ENCODE results near the gene EPHB1.

DNA sequence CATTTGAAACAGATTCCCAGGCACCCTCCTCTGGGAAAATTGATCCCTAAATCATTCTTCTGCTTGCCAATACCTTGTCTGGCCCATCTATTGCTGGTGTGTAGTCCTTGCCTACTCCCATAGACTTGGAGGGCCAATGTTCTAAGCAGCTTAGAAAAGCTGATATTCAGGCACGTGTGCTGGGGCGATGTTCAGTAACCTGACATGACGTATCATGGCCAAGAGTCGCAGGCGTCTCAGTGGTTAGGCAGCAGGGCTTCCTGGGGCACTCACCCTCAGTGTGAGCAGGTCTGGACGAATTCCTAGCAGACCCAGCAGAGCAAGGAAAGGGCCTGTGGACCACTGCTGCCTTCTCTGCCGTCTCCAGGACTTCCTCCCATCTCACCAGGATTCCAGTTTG, 21.6 kb downstream of the EPHB1 start:
- TF ChIP-seq, protein P1, sequence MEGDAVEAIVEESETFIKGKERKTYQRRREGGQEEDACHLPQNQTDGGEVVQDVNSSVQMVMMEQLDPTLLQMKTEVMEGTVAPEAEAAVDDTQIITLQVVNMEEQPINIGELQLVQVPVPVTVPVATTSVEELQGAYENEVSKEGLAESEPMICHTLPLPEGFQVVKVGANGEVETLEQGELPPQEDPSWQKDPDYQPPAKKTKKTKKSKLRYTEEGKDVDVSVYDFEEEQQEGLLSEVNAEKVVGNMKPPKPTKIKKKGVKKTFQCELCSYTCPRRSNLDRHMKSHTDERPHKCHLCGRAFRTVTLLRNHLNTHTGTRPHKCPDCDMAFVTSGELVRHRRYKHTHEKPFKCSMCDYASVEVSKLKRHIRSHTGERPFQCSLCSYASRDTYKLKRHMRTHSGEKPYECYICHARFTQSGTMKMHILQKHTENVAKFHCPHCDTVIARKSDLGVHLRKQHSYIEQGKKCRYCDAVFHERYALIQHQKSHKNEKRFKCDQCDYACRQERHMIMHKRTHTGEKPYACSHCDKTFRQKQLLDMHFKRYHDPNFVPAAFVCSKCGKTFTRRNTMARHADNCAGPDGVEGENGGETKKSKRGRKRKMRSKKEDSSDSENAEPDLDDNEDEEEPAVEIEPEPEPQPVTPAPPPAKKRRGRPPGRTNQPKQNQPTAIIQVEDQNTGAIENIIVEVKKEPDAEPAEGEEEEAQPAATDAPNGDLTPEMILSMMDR (IDR thresholded peaks at IDR 0.05; ENCODE audit: insufficient read depth, low read length) = no peak
- TF ChIP-seq POLR2AphosphoS5 (IDR thresholded peaks at IDR 0.05; ENCODE audit: low read depth) = no peak
- TF ChIP-seq, protein P2, sequence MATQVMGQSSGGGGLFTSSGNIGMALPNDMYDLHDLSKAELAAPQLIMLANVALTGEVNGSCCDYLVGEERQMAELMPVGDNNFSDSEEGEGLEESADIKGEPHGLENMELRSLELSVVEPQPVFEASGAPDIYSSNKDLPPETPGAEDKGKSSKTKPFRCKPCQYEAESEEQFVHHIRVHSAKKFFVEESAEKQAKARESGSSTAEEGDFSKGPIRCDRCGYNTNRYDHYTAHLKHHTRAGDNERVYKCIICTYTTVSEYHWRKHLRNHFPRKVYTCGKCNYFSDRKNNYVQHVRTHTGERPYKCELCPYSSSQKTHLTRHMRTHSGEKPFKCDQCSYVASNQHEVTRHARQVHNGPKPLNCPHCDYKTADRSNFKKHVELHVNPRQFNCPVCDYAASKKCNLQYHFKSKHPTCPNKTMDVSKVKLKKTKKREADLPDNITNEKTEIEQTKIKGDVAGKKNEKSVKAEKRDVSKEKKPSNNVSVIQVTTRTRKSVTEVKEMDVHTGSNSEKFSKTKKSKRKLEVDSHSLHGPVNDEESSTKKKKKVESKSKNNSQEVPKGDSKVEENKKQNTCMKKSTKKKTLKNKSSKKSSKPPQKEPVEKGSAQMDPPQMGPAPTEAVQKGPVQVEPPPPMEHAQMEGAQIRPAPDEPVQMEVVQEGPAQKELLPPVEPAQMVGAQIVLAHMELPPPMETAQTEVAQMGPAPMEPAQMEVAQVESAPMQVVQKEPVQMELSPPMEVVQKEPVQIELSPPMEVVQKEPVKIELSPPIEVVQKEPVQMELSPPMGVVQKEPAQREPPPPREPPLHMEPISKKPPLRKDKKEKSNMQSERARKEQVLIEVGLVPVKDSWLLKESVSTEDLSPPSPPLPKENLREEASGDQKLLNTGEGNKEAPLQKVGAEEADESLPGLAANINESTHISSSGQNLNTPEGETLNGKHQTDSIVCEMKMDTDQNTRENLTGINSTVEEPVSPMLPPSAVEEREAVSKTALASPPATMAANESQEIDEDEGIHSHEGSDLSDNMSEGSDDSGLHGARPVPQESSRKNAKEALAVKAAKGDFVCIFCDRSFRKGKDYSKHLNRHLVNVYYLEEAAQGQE (IDR thresholded peaks at IDR 0.05; ENCODE audit: insufficient replicate concordance, low read depth) = no peak
- no peak for TF ChIP-seq GABPA (IDR thresholded peaks at IDR 0.05; ENCODE audit: low read depth)
